ENCODE data around the gene SLC25A14. TPM values are rescaled to one million over a fixed set of nuclear protein-coding genes. Genes with fewer than 3 reads are reported as not detected.
A peak's percentile ranks its signal among the peaks of the same experiment; 100 is the strongest.

SLC25A14 gene
- total RNA-seq, 1 donor from 2014 or later: 14.7 TPM

DNA sequence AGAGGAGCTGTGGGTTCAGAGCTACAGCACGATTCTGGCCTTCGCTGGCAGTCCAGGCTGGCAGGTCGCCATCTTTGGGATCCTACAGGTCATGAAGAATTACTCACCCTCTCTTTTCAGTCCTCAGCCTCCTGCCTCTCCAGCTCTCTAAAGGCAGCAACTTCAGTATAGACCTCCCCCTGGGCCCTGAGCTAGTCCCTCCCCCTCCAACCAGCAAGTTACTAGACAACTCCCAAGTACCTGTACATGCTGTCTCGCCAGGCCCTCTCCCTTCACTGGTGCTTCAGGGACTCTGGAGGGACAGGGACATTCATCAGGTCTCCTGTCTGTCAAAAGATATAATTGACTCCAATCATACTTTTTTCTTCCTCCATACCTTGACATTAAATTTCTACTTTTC lies 45.8 kb downstream of the SLC25A14 start, which contains the start of gene GPR119:
GPR119 (minus strand) TSS at position 155 of the 400 bp plus-strand sequence. CDS start 227 bp downstream, outside the sequence.
- no peak for ATAC-seq
- H3K4me1 ChIP-seq: no peaks in the 10 kb centered on the region
- no peak within 1 kb of the TSS for H3K27ac ChIP-seq
- H3K4me3 ChIP-seq: no peak within 1 kb of the TSS
- no peaks in the 10 kb centered on the region for H3K27me3 ChIP-seq (ENCODE audit: low read depth)
- no peaks in the 10 kb centered on the region for H3K36me3 ChIP-seq
- no peaks in the 10 kb centered on the region for H3K9me3 ChIP-seq
- DNase-seq: no peak
- intact Hi-C loops (cut with DNase I): no loop called here
- TF ChIP-seq, protein P1, sequence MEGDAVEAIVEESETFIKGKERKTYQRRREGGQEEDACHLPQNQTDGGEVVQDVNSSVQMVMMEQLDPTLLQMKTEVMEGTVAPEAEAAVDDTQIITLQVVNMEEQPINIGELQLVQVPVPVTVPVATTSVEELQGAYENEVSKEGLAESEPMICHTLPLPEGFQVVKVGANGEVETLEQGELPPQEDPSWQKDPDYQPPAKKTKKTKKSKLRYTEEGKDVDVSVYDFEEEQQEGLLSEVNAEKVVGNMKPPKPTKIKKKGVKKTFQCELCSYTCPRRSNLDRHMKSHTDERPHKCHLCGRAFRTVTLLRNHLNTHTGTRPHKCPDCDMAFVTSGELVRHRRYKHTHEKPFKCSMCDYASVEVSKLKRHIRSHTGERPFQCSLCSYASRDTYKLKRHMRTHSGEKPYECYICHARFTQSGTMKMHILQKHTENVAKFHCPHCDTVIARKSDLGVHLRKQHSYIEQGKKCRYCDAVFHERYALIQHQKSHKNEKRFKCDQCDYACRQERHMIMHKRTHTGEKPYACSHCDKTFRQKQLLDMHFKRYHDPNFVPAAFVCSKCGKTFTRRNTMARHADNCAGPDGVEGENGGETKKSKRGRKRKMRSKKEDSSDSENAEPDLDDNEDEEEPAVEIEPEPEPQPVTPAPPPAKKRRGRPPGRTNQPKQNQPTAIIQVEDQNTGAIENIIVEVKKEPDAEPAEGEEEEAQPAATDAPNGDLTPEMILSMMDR (IDR thresholded peaks at IDR 0.05): no peak

DNA sequence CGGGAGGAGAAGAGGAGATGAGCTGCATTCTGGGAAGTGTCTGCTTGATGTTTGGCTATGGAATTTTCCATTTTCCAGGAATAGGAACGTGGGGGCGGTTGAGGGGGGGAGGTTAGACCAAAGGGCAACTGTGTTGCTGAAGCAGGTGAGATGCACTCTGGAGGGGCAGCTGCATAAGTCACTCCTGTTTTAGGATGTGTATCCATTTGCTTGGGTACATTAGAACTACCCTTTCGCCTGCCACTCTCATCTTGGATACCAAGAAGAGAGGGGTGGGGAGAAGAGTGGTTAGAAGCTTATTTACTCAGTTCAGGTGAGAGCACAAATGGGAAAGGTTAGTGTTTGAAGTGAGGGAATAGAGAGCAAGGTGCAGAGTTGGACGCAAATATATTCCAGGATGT lies 46.7 kb downstream of the SLC25A14 start:
- DNase-seq (no peak), ATAC-seq (no peak)
- TF ChIP-seq, protein P1 (IDR thresholded peaks at IDR 0.05): no peak
- H3K27me3 ChIP-seq (ENCODE audit: low read depth): no peaks in the 10 kb centered on the region
- H3K36me3 ChIP-seq: no peaks in the 10 kb centered on the region
- no peaks in the 10 kb centered on the region for H3K9me3 ChIP-seq
- intact Hi-C loops (cut with DNase I): no loop called here
- no peaks in the 10 kb centered on the region for H3K4me1 ChIP-seq
- H3K4me3 ChIP-seq: no peak overlapping the region
- no peak overlapping the region for H3K27ac ChIP-seq

DNA sequence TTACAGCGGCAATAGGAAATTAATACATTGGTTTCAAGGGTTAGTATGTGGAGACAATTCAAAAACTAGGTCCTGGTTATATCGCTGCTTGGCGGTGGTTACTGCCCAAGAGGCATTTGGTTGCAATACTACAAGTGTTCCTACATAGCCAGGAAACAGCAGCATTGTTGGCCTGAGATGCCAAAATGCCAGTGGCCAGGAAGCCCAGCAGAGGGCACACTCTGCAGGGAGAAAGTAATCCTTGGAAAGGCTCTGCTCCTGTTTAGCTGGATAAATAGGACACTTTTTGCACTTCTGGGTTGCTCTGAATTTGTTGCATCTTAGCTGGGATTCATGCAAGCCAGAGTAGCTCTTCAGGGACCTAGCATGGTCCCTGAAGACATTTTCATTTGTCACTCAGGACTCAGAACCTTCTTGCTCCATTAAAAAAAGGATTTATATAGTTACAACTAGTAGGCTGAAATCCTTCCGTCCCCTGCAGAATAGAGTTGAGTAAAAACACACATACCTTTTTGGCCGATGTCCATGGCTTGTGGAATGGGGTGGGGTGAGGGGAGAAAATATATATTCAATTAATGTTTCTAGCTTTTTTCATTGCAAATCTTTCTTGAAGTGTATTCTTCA lies 53.8 kb downstream of the SLC25A14 start:
- H3K36me3 ChIP-seq: no peaks in the 10 kb centered on the region
- H3K27me3 ChIP-seq (ENCODE audit: low read depth): no peaks in the 10 kb centered on the region
- H3K4me3 ChIP-seq: no peak overlapping the region
- intact Hi-C loops (cut with DNase I): no loop called here
- TF ChIP-seq, protein P1 (IDR thresholded peaks at IDR 0.05): peak; percentile 52
- H3K27ac ChIP-seq: no peak overlapping the region
- H3K9me3 ChIP-seq: no peaks in the 10 kb centered on the region
- DNase-seq: no peak
- ATAC-seq: peak in 1 of 2 donors; percentile 56
- no peaks in the 10 kb centered on the region for H3K4me1 ChIP-seq

DNA sequence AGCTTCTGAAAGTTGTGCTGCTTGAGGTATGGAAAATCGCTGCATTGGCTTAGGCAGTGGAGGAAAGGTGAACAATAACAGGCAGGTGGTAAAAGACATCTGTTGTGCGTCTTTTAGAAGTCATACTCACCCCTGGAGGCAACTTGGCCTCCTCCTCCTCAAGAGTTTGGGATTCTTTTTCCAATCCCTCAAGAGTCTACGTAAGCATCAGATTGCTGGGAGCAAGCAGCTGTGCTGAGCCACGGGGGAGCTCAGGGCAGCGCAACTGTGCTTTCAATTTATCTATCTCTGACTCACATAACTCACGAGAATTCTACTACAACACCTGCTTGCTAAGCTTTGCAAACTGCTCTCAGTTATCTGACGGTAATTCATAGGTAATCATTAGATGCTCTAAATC lies 55.6 kb downstream of the SLC25A14 start:
- intact Hi-C loops (cut with DNase I): no loop called here
- ATAC-seq: no peak
- Histone ChIP-seq H3K27ac (no peak overlapping the region), H3K4me1 (no peaks in the 10 kb centered on the region), H3K27me3 (ENCODE audit: low read depth) (no peaks in the 10 kb centered on the region), H3K36me3 (no peaks in the 10 kb centered on the region), H3K4me3 (no peak overlapping the region), H3K9me3 (no peaks in the 10 kb centered on the region)
- TF ChIP-seq, protein P1 (IDR thresholded peaks at IDR 0.05): no peak
- no peak for DNase-seq

DNA sequence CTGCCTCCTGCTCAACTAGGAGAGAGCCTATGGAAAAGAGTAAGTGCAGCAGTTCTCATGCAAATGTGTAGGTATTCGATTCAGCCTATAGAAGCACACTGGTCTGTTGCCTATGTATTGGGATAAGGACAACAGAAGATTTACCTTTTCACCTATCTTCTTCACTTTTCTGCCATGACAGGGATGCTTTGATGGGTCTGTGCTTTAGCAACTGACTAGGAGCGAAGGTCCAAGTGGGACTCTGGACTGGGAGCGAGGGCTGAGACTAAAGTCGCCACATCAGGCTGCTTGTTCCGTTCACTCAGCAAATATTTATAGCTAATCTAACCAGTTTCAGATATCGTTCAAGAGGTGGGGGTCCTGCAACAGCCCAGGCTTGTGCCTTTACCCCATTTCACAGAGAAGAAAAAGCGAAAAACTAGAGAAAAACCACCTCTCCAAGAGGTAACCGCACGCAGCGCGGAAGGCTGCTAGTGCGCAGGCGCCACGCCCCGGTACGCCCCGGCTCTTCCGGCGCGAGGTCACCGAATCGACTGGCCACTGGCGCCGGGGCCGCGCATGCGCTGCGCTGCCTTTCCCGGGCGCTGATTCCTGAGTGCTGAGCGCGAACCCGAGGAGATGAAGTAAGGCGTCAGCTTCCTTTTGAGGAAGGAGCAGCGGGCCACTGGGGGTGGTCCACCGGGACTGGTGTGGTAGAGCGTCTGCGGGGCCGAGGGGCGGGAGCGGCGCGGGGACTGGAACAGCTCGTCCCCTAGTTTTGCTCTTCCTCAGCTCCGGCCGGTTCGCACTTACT lies 61.9 kb downstream of the SLC25A14 start, which contains the start of gene RBMX2:
RBMX2 (plus strand) TSS at position 573 of the 793 bp plus-strand sequence; CDS start at position 619, 46 bp downstream.
- DNase-seq: peak; percentile 80
- Histone ChIP-seq H3K4me1 (peaks cover 6% of the 10 kb centered on the region), H3K27me3 (ENCODE audit: low read depth) (no peaks in the 10 kb centered on the region), H3K27ac (peak within 1 kb of the TSS; percentile 81), H3K36me3 (peaks cover 11% of the 10 kb centered on the region), H3K9me3 (no peaks in the 10 kb centered on the region), H3K4me3 (peak within 1 kb of the TSS; percentile 63)
- ATAC-seq: peak; percentile 97 to 98
- intact Hi-C loops (cut with DNase I): no loop called here
- TF ChIP-seq, protein P1 (IDR thresholded peaks at IDR 0.05): no peak
